HG03025 (cell line): ENCODE results near the gene GADL1.

Experiments used
- ATAC-seq: cut with Tn5 transposase; IDR thresholded peaks from one replicate; pipeline ENCODE4 v1.9.1; 2021; ENCODE audit warnings: mild to moderate bottlenecking, moderate library complexity; ENCODE audit not compliant: unreplicated experiment, low FRiP score

GADL1 gene

DNA sequence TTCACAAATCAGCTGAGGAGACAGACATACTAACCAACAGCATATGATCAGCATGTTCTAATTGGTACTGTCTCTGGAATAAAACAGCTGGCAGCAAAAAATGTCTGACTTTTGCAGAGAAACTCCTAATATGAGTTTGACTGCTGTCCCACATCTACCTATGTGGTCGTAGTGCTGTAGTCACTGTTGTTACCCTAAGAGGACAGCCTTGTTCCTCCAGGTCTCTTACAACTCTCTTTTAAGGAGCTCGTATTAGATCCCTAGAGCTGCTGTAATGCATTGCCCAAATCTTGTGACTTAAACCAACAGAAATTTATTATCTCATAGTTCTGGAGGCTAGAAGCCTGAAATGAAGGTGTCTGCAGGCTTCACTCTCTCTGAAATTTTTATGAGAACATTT is 195.9 kb downstream of the GADL1 start:
- ATAC-seq, result no peak

DNA sequence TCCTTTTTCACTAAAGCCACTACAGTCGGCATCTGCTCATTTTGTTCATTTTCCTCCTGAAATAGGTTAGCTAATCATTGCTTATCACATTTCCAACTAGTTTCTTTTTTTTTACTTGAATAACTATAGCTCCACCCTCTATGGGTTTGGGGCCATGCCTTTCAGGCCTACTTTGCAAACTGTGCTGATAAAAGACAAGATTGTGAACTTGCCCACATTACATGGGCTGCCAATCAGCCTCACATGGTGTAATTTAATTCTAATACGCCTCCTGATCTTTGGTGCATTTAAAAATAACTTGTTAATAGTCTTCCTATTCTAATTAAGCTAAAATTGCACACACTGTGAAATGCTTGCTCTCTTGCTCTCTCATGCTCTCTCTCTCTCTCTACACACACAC is 197.6 kb downstream of the GADL1 start:
- no peak for ATAC-seq

DNA sequence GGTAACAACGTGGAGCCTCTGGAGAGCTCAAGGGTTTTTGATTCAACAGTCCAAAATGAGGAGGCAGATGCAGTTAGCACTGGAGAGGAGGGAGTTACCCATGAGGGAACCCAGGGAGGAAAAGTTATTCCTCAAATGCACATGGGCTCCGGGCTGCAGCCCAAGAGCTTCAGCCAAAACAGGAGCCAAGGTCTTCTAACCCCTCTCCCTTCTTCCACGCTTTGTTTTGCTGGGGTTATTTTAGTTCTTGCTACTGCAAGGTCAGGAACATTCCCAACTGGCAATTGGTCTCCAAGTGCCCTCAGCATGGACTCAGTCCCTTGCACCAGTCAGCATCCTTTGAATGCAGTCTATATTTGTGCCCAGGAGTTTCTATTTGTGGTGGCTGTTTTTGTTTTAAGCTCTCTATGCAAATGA is 198.1 kb downstream of the GADL1 start:
- ATAC-seq, result no peak

DNA sequence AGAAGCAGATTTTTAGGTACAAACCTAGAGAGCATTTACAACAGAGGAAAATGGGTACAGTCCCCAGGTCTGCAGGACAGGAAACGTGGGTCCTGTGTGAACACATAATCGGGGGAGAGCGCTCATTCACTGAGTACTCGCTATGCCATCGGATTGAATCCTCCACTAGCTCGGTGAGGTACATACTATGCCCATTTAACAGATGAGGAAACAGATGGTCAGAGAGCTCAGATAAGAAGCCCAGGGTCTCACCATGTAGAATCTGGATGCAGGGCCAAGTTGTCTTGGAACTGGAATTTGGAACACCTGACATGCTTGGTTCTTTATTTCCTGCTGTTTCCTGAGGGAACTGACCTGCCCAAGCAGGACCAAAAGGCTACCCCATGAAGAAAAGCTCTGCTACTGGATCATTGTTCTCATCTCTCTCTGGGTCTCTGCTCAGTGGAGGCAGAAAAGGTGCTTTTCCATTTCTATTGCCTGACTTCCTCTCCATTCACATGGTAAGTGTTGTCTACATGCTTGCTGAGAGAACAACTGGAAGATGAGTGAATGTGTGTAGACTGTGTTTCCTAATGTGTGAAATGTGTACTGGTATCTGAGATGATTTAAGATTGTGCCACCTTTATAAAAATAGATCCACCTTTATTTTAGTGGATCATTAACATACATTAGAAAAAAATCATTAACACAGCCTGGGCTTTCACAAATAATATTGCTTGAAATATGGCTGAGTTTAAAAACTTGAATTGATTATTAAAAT is 199.0 kb downstream of the GADL1 start:
- no peak for ATAC-seq

DNA sequence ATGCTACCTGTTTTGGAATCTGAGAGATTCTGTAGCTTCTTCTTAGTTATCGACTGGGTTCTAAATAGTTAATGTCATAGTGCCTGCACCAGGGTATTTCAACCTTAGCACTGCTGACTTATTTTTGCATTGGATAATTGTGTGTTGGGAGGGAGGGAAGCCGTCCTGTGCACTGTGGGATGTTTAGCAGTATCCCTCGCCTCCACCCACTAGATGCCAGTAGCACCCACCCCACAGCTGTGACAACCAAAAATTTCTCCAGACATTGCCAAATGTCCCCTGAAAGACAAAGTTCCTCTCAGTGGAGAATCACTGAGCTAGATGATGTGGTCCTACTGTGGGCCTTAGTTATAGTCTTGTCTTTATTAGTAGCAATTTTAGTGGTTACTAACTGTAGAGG is 199.8 kb downstream of the GADL1 start:
- ATAC-seq, result no peak

DNA sequence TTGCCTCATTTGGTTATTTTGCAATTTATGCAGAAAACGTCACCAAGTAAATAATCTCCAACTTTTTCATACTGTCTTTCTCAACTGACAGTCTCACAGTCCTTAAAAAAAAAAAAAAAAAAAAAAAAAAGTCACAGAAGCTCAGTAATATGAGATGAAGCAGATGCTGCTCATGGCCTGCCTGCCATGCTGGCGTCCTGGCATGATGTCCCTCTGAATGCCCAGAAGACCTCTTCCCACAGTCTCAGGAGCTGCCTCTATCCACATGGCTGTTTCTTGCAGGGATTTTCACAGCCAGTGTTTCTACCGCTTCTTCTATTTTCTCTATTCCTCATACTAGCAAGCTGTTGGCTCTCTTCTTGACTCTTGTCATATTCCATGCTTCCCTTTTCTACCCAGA is 200.3 kb downstream of the GADL1 start:
- ATAC-seq, result no peak

DNA sequence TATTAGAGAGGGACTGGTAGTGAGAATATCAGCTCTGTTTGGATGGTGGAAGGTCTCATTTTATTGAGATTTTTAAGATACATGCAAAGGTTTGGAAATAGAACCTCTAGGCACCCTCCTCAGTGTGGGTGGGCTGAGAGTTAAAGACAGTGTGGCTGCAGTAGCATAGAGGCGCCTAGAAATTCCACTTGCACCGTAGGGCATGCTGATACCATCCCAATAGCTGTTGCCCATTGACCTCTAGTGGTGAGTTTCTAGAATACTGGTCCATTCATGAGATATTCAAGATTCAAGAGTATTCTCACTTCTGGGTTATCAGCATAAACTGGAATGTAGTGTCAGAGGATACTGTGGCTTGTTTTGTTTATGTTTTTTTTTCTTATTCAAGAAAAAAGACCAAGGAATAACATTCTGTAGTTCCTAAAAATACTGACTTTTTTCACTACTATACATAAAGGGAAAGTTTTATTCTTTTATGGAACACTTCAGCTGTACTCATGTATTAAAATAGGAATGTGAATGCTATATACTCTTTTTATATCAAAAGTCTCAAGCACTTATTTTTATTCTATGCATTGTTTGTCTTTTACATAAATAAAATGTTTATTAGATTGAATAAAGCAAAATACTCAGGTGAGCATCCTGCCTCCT is 200.9 kb downstream of the GADL1 start:
- ATAC-seq, result peak; percentile 83

DNA sequence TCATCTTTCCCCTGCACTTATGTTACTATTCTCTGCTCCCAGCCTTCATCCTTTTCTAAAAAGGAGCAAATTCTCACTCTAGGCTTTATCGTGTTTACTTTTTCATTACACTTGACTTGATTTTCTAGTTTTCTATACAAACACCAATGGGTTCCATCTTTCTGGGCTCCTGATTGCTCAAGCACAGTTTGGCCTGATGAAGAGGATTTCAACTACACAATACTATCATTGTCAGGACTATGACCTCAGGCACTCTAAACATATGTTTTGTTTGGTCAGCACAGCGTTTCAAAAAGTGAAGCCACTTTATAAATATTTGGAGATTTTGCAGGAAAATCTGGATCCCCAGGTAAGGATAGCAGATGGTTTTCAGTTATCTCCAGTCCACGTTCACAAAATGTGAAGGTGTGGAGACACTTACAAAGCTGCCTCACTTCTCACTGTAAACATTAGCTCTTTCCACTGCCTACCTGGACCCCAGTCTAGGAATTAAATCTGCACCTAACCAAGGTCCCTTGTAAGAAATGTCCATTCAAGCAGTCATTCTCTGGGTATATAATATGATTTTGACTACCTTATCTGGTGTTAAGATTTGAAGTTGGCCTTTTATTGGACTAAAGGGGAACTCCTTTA is 201.8 kb downstream of the GADL1 start:
- no peak for ATAC-seq

DNA sequence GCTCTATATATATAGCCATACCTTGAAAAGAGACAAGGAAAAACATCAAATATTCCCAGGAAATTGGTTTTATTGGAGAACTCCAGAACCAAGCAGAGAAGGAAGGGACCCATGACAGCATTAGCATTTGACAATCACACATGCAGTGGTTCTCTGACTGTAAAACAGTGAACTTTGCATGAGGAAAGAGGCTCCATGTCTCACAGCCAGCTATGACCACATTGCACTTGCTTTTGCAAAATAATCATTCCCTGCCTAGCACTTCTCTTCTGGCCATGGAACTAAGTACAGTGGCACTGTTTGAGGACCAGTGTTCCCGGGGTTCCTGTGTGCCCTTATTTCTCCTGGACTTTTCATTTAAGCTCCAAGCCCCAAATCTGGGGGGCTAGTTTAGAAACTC is 202.5 kb downstream of the GADL1 start:
- ATAC-seq, result no peak

DNA sequence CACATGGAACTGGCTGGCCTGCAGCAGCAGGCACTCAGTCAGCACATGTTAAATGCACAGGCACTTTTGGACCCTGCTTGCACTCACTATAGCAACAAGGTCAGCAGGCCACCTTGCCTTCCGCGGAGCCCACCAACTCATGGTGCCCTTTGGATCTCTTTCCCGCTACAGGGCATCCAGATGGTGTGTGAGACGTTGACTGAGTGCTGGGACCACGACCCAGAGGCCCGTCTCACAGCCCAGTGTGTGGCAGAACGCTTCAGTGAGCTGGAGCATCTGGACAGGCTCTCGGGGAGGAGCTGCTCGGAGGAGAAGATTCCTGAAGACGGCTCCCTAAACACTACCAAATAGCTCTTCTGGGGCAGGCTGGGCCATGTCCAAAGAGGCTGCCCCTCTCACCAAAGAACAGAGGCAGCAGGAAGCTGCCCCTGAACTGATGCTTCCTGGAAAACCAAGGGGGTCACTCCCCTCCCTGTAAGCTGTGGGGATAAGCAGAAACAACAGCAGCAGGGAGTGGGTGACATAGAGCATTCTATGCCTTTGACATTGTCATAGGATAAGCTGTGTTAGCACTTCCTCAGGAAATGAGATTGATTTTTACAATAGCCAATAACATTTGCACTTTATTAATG is 203.1 kb downstream of the GADL1 start:
- ATAC-seq, result no peak

DNA sequence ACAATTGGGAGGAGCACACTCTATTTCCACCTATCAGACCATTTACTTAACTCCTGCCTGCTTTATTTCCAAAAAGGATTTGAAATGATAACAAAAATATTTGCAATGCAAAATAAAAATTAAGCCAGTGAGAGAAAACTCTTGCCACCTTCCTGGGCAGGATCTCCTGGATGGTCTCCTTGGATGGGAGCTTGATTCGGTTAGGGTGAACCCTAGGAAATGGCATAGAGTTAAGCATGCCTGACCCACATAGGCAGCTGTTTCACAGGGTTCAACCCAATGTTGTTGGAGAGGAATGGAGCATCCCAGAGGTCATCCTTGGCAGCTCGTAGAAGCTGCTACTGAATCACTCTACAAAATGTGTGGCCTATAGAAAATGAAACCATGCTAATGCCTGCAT is 204.3 kb downstream of the GADL1 start:
- ATAC-seq, result no peak

DNA sequence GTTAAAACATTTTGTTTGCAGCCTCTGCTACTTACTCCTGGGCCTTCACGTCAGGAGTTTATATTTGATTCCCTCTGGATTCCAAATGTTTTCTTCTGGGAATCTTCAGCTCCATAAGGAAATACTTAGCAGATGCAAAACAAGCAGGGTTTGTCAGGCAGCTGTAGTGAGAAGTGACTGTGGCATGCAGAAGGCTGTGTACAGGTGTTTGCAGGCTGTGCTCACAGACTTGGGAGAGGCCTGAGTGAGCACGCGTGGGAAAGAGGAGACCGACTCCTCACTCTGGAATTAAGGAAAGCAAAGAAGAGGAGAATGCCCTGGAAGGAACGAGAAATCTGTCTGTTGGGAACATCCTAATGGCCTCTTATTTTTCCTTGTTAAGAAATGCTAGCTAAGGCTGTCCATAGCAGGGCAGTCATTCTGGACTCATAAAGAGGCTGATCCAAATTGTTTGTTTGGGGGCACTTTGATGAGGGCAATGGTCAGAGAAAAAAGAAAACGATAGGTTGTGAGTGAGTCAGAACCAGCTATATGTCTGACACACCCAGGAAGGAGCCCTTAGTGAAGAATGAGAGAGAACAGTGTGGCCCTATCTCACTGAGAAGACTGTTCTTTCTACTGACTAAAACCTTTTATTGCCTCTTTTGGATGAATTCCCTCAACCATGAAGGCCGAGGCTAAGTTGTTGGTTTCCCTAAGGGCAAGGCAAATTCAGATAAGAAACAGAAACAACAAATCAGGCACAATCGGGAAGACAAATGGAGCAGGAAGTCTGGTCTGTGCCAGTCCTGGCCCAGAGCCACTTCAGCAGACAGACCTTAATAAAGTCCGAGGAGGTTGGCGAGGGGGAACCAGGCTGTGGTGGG is 205.5 kb downstream of the GADL1 start:
- ATAC-seq, result no peak

DNA sequence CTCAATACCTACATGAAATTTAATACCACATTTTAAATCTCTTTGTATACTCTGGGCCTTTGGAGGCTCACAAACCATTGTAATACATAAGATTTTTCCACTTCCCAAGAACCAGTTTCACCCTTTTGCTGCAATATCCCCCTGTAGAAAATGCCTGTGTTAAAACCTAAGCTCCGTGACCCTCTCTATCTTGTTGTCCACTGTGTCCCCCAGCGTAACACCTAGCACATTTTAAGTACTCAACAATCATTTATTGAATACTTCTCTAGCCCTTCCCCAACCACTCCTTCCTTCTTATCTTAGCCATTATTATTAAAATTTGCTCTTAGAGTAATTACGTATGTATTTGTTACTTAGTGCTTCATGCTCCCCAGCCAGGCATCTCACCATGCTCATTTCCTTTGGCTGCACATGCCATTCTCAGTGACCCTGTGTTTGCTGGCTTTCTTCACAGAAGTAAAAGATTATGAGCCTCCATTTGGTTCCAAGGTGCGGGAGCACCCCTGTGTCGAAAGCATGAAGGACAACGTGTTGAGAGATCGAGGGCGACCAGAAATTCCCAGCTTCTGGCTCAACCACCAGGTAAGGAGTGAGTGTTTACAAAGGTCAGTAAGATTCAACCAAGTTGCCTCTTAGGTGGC is 206.4 kb downstream of the GADL1 start:
- ATAC-seq, result no peak

DNA sequence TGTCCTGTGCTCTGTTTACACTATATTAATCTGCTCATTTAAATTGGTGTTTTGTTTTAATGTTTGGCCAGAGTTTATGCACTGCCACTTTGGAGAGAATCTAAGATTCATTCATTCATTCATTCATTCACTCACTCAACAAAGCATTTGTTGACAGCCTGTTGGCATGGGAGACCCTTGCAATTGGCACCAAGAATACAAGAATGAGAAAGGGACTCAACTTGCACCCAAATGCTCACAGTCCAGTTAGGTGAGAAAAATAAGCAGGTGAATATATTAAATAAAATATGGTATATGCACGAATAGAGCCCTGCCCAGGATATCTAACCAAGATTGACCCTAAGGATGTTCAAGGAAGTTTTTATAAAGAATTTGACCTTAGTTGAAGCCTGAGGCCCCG is 207.7 kb downstream of the GADL1 start:
- ATAC-seq, result no peak

DNA sequence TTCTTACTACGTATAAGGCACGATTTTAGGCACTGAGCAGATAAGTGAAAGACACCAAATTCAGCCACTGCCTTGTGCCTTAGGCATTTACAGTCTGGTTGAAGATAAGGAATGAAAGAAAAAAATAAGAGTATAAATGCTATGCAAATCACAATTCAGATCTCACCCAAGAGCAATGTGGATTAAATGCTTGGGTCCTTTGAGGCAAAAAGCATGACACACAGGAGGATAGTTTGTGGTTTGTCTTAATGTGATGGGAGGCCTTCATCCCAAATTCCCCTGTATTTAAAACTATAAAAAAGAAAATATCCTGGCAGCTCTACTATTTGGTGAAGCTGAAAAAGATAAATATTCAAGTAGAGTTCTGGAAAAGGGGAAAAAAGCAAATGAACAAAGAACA is 208.3 kb downstream of the GADL1 start:
- ATAC-seq, result no peak

DNA sequence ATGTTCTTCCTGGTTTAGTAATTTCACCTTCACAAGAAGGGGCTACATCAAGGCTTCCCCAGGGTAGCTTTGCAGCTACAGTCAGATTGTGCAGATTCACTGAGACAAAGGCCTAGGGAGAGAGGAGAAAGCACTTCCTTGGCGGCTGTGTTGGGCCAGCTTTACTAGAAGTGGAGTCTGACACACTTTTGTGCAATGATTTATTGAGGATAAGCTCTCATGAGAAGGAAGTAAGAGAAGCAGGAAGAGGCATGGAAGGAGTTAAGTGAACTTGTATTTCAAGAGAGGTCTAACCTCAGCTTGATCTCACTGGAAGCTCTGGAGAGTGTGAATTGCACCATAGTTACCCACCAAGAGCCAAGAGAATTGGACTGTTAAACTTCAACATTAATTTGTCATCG is 209.2 kb downstream of the GADL1 start:
- ATAC-seq, result no peak

DNA sequence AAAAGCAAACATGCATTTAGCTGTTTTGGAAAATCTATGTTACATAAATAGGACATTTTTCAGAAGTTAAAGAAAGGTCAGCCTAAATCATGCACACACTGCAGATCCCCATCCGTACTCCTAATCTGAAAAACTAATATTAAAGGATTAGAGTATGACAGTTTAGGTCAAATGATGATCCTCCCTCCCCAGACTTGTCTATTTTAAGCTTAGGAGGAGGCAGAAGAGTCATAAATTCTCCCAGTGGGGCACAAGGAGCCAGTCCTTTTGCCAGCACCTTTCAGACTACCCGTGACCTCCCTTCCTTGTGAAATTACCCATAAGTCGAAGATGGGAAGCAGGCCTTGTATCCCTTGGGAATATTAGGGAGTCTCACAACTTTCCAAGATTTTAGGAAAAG is 210.1 kb downstream of the GADL1 start:
- no peak for ATAC-seq

DNA sequence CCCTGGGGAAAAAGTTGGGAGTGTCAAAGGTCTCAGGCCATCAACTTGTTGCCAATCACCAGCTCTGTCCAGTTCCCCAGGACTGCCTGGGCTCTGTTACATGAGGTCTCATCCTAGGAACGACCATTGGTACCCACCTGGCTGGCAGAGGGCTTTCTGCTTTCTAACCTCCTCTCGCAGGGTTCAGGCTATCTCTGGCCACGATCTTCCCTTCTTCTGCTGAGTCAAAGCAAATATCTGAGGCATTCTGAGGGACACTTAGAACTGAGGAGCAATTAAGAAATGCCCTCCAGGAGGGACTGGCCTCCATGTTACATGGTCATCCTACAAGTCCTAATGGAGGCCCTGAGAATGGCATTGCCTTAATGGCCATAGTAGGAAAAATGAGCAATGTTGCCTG is 210.7 kb downstream of the GADL1 start:
- ATAC-seq, result no peak

DNA sequence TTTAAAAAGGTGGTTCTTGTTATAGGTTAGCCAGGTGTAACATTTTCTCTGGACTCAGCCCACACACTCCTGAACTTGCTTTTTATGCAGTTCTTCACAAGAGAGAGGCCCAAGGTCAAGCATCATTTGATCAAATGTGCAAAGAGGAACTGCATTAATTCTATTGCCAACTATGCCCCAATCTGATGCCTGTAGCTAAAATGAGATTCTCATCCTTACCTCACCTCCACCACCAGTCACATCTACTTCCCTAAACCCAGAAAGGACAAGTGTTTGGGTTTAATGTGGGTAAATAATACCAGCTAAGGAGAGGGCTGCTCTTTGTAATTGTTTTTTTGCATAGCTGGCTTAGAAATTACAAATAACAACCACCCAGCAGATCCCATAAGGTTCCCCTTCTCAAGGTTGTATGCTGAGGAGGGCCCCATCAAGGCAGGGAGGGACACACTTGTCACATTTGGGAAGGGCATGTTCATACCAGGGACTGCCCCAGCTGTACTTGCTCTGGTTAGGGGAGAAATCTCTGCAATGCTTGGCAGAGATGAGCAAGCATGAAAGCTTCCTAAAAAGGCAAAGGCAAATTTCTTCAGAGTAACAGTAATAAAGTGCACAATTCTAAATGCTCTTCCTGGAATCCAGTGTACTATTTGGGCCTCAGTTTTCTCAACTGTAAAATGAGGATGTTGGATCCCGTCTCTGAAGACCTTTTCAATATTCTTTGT is 211.9 kb downstream of the GADL1 start:
- no peak for ATAC-seq
